ENCODE results near the gene PTK7. TPM values are rescaled to one million over a fixed set of nuclear protein-coding genes. Genes with fewer than 3 reads are reported as not detected.

PTK7 gene
- total and polyA plus RNA-seq, 2 of the 8 experiments (the other 6 are each of a cell fraction or from before 2014, with no cell fraction given) = 110 to 138 TPM

DNA sequence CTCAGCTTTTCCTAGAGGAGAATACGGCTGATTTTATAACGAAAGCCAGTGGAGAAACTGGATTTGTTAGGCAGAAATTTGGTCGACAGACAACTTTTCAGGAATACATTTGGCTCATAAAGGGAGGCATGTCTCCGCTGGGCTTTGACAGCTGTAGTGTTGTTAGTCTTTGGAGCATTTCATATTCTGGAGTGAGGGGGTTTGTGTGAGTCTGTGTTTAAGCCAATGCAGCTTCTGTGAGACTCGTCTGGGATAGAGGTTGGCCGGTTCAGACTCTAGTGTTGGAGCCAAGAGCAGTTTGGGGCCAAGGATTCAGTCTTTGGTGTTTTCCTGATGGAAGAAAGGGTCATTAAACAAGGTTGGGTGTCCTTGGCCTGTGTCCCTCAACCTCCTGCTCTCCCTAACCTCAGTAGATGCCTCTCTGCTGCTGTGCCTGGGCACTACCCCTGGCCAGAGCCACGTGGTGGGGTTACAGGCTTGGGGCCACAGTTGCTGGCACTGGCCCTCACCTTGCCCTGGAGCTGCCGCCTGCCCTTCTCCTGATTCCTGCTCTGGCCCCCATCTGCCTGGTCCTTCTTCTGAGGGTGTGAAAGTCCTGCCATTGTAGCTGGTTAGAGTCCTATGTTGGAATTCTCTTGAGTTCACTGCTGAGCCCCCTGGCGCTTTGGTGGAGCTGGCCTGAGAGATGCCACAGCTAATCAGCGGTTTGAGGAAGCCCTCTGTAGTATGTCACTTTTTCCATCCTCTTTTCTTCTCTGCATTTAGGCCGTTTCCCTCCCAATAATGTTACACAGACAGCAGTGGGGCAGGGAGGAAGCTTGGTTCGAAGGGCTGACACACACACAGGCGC is 6.9 kb downstream of the PTK7 start:
- Histone ChIP-seq H3K4me2 (ENCODE audit: insufficient read depth in 1 of 2, low read depth in 2 of 2, low read length in 2 of 2) (no peak overlapping the region), H2BK20ac (ENCODE audit: low read length) (no peak overlapping the region), H3K4me3 (ENCODE audit: extremely low read depth in 1 of 4, insufficient read depth in 2 of 4, low read depth in 3 of 4, low read length in 4 of 4) (no peak overlapping the region), H4K5ac (ENCODE audit: insufficient read length, low read depth, low read length) (no peak overlapping the region), H2BK15ac (ENCODE audit: low read length) (no peak overlapping the region), H4K20me1 (replicated peaks in 1 of 2; ENCODE audit: control insufficient read depth in 1 of 2, insufficient read depth in 2 of 2, low read length in 2 of 2) (peaks cover 15 to 16% of the 10 kb centered on the region in 2 experiments), H3K56ac (replicated peaks; ENCODE audit: insufficient read length, low read depth, low read length) (no peak overlapping the region), H3K9me3 (ENCODE audit: insufficient read depth in 2 of 2, low read depth in 1 of 2, low read length in 1 of 2) (no peaks in the 10 kb centered on the region), H3K4ac (replicated peaks; ENCODE audit: insufficient read length, low read depth, low read length) (no peak overlapping the region), H4K8ac (ENCODE audit: extremely low read depth, insufficient read depth, low read length) (no peak overlapping the region), H3K79me2 (ENCODE audit: control insufficient read depth in 1 of 2, insufficient read depth in 2 of 2, low read length in 2 of 2) (peaks cover 18 to 92% of the 10 kb centered on the region in 2 experiments), H3K14ac (ENCODE audit: insufficient read length) (no peak overlapping the region), H4K91ac (replicated peaks; ENCODE audit: insufficient read length, low read length) (no peak overlapping the region), H3K23me2 (ENCODE audit: low read depth, low read length) (no peaks in the 10 kb centered on the region; the same call in 1 of the 2 replicates), H3K23ac (ENCODE audit: insufficient read length) (no peak overlapping the region), H2BK120ac (replicated peaks; ENCODE audit: low read depth, low read length) (no peak overlapping the region), H3K36me3 (ENCODE audit: control insufficient read depth in 2 of 4, insufficient read depth in 4 of 4, low read length in 3 of 4) (no peaks in the 10 kb centered on the region), H3K79me1 (ENCODE audit: low read depth, low read length) (peaks cover 28% of the 10 kb centered on the region), H3K27ac (ENCODE audit: low read depth, low read length) (no peak overlapping the region), H2AFZ (ENCODE audit: low read length) (no peak overlapping the region), H2BK12ac (ENCODE audit: low read depth, low read length) (no peak overlapping the region), H3K4me1 (replicated peaks in 1 of 4; ENCODE audit: control insufficient read depth in 3 of 4, insufficient read depth in 4 of 4, low read length in 3 of 4) (peaks cover 3 to 14% (median 6%) of the 10 kb centered on the region in 4 experiments; a peak in 6 of 7 replicates), H3K18ac (ENCODE audit: extremely low read depth, low read length) (no peak overlapping the region), H3K9ac (replicated peaks in 1 of 4; ENCODE audit: extremely low read depth in 1 of 4, low read depth in 3 of 4, low read length in 3 of 4) (peak overlapping the region in 1 of 4 experiments; percentile 10; a peak in 1 of 7 replicates), H2AK5ac (ENCODE audit: low read depth, low read length) (peak overlapping the region; percentile 44; the same call in 1 of the 2 replicates), H2BK5ac (ENCODE audit: low read depth, low read length) (no peak overlapping the region), H3K27me3 (replicated peaks in 1 of 4; ENCODE audit: control insufficient read depth in 3 of 4, extremely low read depth in 1 of 4, insufficient read depth in 3 of 4, low read length in 3 of 4) (no peaks in the 10 kb centered on the region)
- DNase-seq (ENCODE audit: low read depth in 1 of 2, low spot score in 2 of 2) (no peak), FAIRE-seq (no peak)
- ChIA-PET POLR2A (ENCODE audit: partially characterized antibody) (interaction anchor here (0.5 to 2.1 kb wide), 8 partner anchors 11 to 66 kb away, joined by 3 to 10 read pairs (median 3); partner anchors contain the start of genes CUL7, KLC4 and MRPL2), CTCF (ENCODE audit: partially characterized antibody) (interaction anchor here (0.6 to 2.4 kb wide), 12 partner anchors 9 to 184 kb away, joined by 3 to 11 read pairs (median 4); no protein-coding TSS in a partner anchor)
- 86% methylated on average over 13 of the region's 13 CpGs; no CpG with 5 or more reads in 1 of the 2 experiments for WGBS, 2 experiments (ENCODE audit: extremely low coverage in 1 of 2, insufficient coverage in 1 of 2, insufficient read length in 1 of 2, insufficient replicate concordance in 2 of 2, low coverage in 1 of 2, low lambda C conversion rate in 2 of 2, missing lambda C conversion rate in 1 of 2)
- TF ChIP-seq SRF (IDR thresholded peaks at IDR 0.05; ENCODE audit: low read depth, low read length) = no peak
- no peak for TF ChIP-seq NRF1 (IDR thresholded peaks at IDR 0.05; ENCODE audit: low read depth, low read length)
- TF ChIP-seq RAD21 (IDR thresholded peaks at IDR 0.05 in 1 of 2, conservative IDR thresholded peaks at IDR 0.05 in 1 of 2; ENCODE audit: low read depth in 2 of 2, low read length in 2 of 2) = no peak
- TF ChIP-seq TBP (IDR thresholded peaks at IDR 0.05; ENCODE audit: low read depth, low read length) = no peak
- no peak for TF ChIP-seq CEBPB (IDR thresholded peaks at IDR 0.05; ENCODE audit: low read depth, low read length)
- TF ChIP-seq MAFK (IDR thresholded peaks at IDR 0.05; ENCODE audit: low read depth, low read length) = no peak
- TF ChIP-seq RNF2 (IDR thresholded peaks at IDR 0.05; ENCODE audit: borderline replicate concordance, low read depth, low read length, missing control alignments, poor library complexity, severe bottlenecking) = no peak
- no peak for TF ChIP-seq GTF2F1 (IDR thresholded peaks at IDR 0.05; ENCODE audit: borderline replicate concordance, low read depth, low read length)
- TF ChIP-seq, protein P1, sequence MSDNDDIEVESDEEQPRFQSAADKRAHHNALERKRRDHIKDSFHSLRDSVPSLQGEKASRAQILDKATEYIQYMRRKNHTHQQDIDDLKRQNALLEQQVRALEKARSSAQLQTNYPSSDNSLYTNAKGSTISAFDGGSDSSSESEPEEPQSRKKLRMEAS (IDR thresholded peaks at IDR 0.05) = no peak
- TF ChIP-seq SIN3A (conservative IDR thresholded peaks at IDR 0.05 in 1 of 2, IDR thresholded peaks at IDR 0.05 in 1 of 2; ENCODE audit: low read depth in 1 of 2, low read length in 2 of 2) = no peak
- TF ChIP-seq POLR2AphosphoS5 (IDR thresholded peaks at IDR 0.05; ENCODE audit: low read depth, low read length) = no peak
